B cell (primary cell): Measurements from ENCODE around the gene SLC15A5. TPM values are rescaled to one million over a fixed set of nuclear protein-coding genes. Genes with fewer than 3 reads are reported as not detected.

Source experiments
- ATAC-seq: fragments of 200-7000 bp; cut with Tn5 transposase; one replicate; pipeline ENCODE4 v1.10.0; 2021; ENCODE audit warnings: low read depth, mild to moderate bottlenecking, moderate number of reproducible peaks, moderate library complexity
- CTCF ChIA-PET: fragments of 350-600 bp; sonication (Branson Sonifier 250); formaldehyde crosslinking; loops from one replicate; lab custom pipeline; 2021; ENCODE audit warnings: antibody characterized with exemption, inconsistent platforms; lab: Charles Lee
- POLR2A ChIA-PET: fragments of 350-600 bp; sonication (Branson Sonifier 250); formaldehyde crosslinking; loops from one replicate; lab custom pipeline; 2021; ENCODE audit warnings: antibody characterized with exemption; lab: Charles Lee
- DNase-seq: peaks from one replicate; pipeline ENCODE4 v3.0.0; 2013
- H2AFZ ChIP-seq: 2 replicates; pipeline ENCODE4 v1.6.1; 2012; ENCODE audit warnings: mild to moderate bottlenecking, low read depth, low read length; ENCODE audit not compliant: insufficient read depth, poor library complexity, severe bottlenecking
- H3K27ac ChIP-seq, 2 donors: 1 replicate in 1 of 2; 2 replicates in 1 of 2; pipeline ENCODE4 v1.5.1; 2012 to 2013; ENCODE audit warnings: low read length in 2 of 2, mild to moderate bottlenecking in 2 of 2, moderate library complexity in 1 of 2
- H3K27me3 ChIP-seq, 4 experiments: fragments of 200-600 bp in 1 of 4; sonication (generic) in 1 of 4; replicated peaks in 1 of 4; 1 replicate in 2 of 4; 2 replicates in 2 of 4; pipeline versions ENCODE4 v1.6.1 to v1.7.0; 2013 to 2016; ENCODE audit warnings: low read length in 3 of 4, mild to moderate bottlenecking in 2 of 4, mixed read lengths in 1 of 4, moderate library complexity in 1 of 4; ENCODE audit not compliant: insufficient read depth in 4 of 4, control insufficient read depth in 3 of 4; ENCODE audit errors: control extremely low read depth in 1 of 4
- H3K36me3 ChIP-seq, 2 experiments: replicated peaks in 1 of 2; 1 replicate in 1 of 2; 2 replicates in 1 of 2; pipeline versions ENCODE4 v1.6.1 to v1.7.1; 2013; ENCODE audit warnings: low read length in 1 of 2; ENCODE audit not compliant: insufficient read depth in 2 of 2, control insufficient read depth in 1 of 2; ENCODE audit errors: control extremely low read depth in 1 of 2, extremely low read depth in 1 of 2
- H3K4me1 ChIP-seq, 2 donors: fragments of 200-600 bp in 1 of 2; sonication (generic) in 1 of 2; 1 replicate in 1 of 2; 2 replicates in 1 of 2; pipeline versions ENCODE4 v1.5.1 to v1.6.1; 2013 to 2017; ENCODE audit warnings: low read length in 2 of 2; ENCODE audit not compliant: control insufficient read depth in 2 of 2, insufficient read depth in 2 of 2
- H3K4me2 ChIP-seq: replicated peaks from 2 replicates; pipeline ENCODE3; 2012; ENCODE audit warnings: mild to moderate bottlenecking, low read depth, low read length; ENCODE audit not compliant: poor library complexity, severe bottlenecking
- H3K4me3 ChIP-seq, 5 experiments: fragments of 200-600 bp in 1 of 5; sonication (generic) in 1 of 5; 1 replicate in 3 of 5; 2 replicates in 2 of 5; pipeline versions ENCODE4 v1.5.1 to v1.7.0; 2011 to 2016; ENCODE audit warnings: low read length in 4 of 5, mild to moderate bottlenecking in 4 of 5, low read depth in 2 of 5, control low read depth in 1 of 5, moderate library complexity in 1 of 5; ENCODE audit not compliant: insufficient read depth in 1 of 5; ENCODE audit errors: control extremely low read depth in 1 of 5, extremely low read depth in 1 of 5
- H3K79me2 ChIP-seq: fragments of 200-600 bp; sonication (generic); one replicate; pipeline ENCODE4 v1.6.0; 2016; ENCODE audit warnings: low read length; ENCODE audit not compliant: control insufficient read depth, insufficient read depth
- H3K9ac ChIP-seq: fragments of 200-600 bp; sonication (generic); 2 replicates; pipeline ENCODE4 v1.6.1; 2017; ENCODE audit warnings: mild to moderate bottlenecking, low read length, moderate library complexity
- H3K9me3 ChIP-seq, 3 donors: one replicate each; pipeline versions ENCODE4 v1.6.1 to v1.7.1; 2013; ENCODE audit warnings: low read length in 2 of 3; ENCODE audit not compliant: control insufficient read depth in 2 of 3, insufficient read depth in 1 of 3; ENCODE audit errors: control extremely low read depth in 1 of 3
- H4K20me1 ChIP-seq: 2 replicates; pipeline ENCODE4 v1.6.0; 2012; ENCODE audit warnings: mild to moderate bottlenecking, low read length; ENCODE audit not compliant: insufficient read depth, control insufficient read depth, poor library complexity, severe bottlenecking
- H3K27ac Mint-ChIP-seq: one replicate; pipeline ENCODE4 v1.8.0; 2021; ENCODE audit warnings: mixed read lengths
- H3K27me3 Mint-ChIP-seq: one replicate; pipeline ENCODE4 v1.8.0; 2021; ENCODE audit warnings: mixed read lengths
- H3K4me1 Mint-ChIP-seq: one replicate; pipeline ENCODE4 v1.8.0; 2021; ENCODE audit warnings: mixed read lengths
- H3K4me3 Mint-ChIP-seq: one replicate; pipeline ENCODE4 v1.8.0; 2021; ENCODE audit warnings: mixed read lengths
- H3K9me3 Mint-ChIP-seq: one replicate; pipeline ENCODE4 v1.8.0; 2022; ENCODE audit warnings: mixed read lengths; ENCODE audit not compliant: insufficient read depth
- CTCF ChIP-seq: fragments of 200-600 bp; IDR thresholded peaks from one replicate; pipeline ENCODE4 v1.8.0; 2022; ENCODE audit warnings: antibody characterized with exemption, mild to moderate bottlenecking
- EZH2 ChIP-seq: IDR thresholded peaks from 2 replicates; pipeline ENCODE4 v1.6.1; 2012; ENCODE audit warnings: borderline replicate concordance, low read depth, mild to moderate bottlenecking, moderate library complexity, low read length; ENCODE audit not compliant: insufficient read depth, poor library complexity, severe bottlenecking
- WGBS: methylation state at CpG from one replicate; pipeline ENCODE4 v1.1.5; 2013; ENCODE audit warnings: missing lambda C conversion rate; ENCODE audit not compliant: insufficient coverage; 5-methylcytosine and 5-hydroxymethylcytosine counted together
- intact Hi-C: fragments of 100-400 bp; cut with micrococcal nuclease; formaldehyde crosslinking; loops from one replicate; pipeline ENCODE4 v1.10.0; 2022
- polyA plus RNA-seq: library from polyadenylated mRNA; depleted of rRNA; stranded (reverse); fragments of >200 nt; gene quantifications from 2 replicates; pipeline ENCODE4 v1.2.3, GENCODE V29; 2012
- total RNA-seq, 2 donors: library from RNA; stranded (reverse); fragments of 120-200 nt in 1 of 2; gene quantifications; 1 replicate in 1 of 2; 2 replicates in 1 of 2; pipeline versions ENCODE4 v1.2.3 to v1.2.4, GENCODE V29; 2013 to 2022

Gene SLC15A5
- total and polyA plus RNA-seq, 2 donors (not counting 1 experiment from before 2014, with no cell fraction given): not detected

GRCh38 chr12:16158050-16158449, 119.4 kb downstream of the SLC15A5 start:
- WGBS: no CpG with 5 or more reads among the region's 1 CpG
- Histone ChIP-seq H4K20me1 (no peaks in the 10 kb centered on the region), H3K79me2 (no peaks in the 10 kb centered on the region), H3K4me1 (no peaks in the 10 kb centered on the region), H3K4me3 (no peak overlapping the region), H3K9ac (no peak overlapping the region), H3K27me3 (no peaks in the 10 kb centered on the region), H3K27ac (no peak overlapping the region), H3K4me2 (no peak overlapping the region), H3K9me3 (no peaks in the 10 kb centered on the region), H3K36me3 (no peaks in the 10 kb centered on the region), H2AFZ (no peak overlapping the region)
- DNase-seq (no peak), ATAC-seq (no peak)
- ChIA-PET POLR2A (no interaction called here), CTCF (no interaction called here)
- Mint-ChIP-seq H3K4me3 (no peak overlapping the region), H3K27me3 (no peaks in the 10 kb centered on the region), H3K9me3 (no peaks in the 10 kb centered on the region), H3K27ac (no peak overlapping the region), H3K4me1 (no peaks in the 10 kb centered on the region)
- intact Hi-C loops: no loop called here
- TF ChIP-seq CTCF (no peak), EZH2 (no peak)

- Histone ChIP-seq H3K27me3 (no peaks in the 10 kb centered on the region), H3K27ac (no peak overlapping the region), H3K9me3 (no peaks in the 10 kb centered on the region), H3K36me3 (no peaks in the 10 kb centered on the region), H3K9ac (no peak overlapping the region), H3K4me1 (no peaks in the 10 kb centered on the region), H4K20me1 (no peaks in the 10 kb centered on the region), H3K79me2 (no peaks in the 10 kb centered on the region), H2AFZ (no peak overlapping the region), H3K4me2 (no peak overlapping the region), H3K4me3 (no peak overlapping the region)
- ChIA-PET CTCF (no interaction called here), POLR2A (no interaction called here)
- H3K4me3 Mint-ChIP-seq: no peak overlapping the region
- TF ChIP-seq CTCF (no peak), EZH2 (no peak)
- intact Hi-C loops: no loop called here
- ATAC-seq: no peak
- no peak overlapping the region for H3K27ac Mint-ChIP-seq
- WGBS: 83% methylated on average over 1 of the region's 1 CpG
- no peaks in the 10 kb centered on the region for H3K4me1 Mint-ChIP-seq
- no peaks in the 10 kb centered on the region for H3K9me3 Mint-ChIP-seq
- no peak for DNase-seq
- H3K27me3 Mint-ChIP-seq: no peaks in the 10 kb centered on the region
Observed at GRCh38 chr12:16155938-16156337, 121.5 kb downstream of the SLC15A5 start.
